Neural cell (in vitro differentiated cells): ENCODE data around the gene HSD3B7. TPM values are rescaled to one million over a fixed set of nuclear protein-coding genes. Genes with fewer than 3 reads are reported as not detected.

Experiments used
- H2AFZ ChIP-seq: fragments of 200-600, 300-800 bp; sonication (generic), shearing (Covaris generic); 2 replicates; pipeline ENCODE4 v1.6.0; 2014; ENCODE audit warnings: low read depth, mild to moderate bottlenecking, antibody characterized with exemption, low read length, moderate library complexity
- H3F3A ChIP-seq: fragments of 200-600 bp; shearing (Covaris generic); 2 replicates; pipeline ENCODE4 v1.6.1; 2016; ENCODE audit warnings: mild to moderate bottlenecking, moderate library complexity, mixed read lengths, antibody characterized with exemption, low read length; ENCODE audit not compliant: insufficient read depth, poor library complexity, severe bottlenecking
- H3K27ac ChIP-seq: fragments of 200-600, 300-800 bp; sonication (generic), shearing (Covaris generic); 2 replicates; pipeline ENCODE4 v1.5.1; 2014; ENCODE audit warnings: mild to moderate bottlenecking, low read length, moderate library complexity
- H3K27me3 ChIP-seq: fragments of 300-800, 200-600 bp; sonication (generic), shearing (Covaris generic); 2 replicates; pipeline ENCODE4 v1.6.0; 2014; ENCODE audit warnings: mild to moderate bottlenecking, low read depth, low read length, moderate library complexity; ENCODE audit not compliant: insufficient read depth
- H3K36me3 ChIP-seq: fragments of 300-800, 200-600 bp; sonication (generic), shearing (Covaris generic); 2 replicates; pipeline ENCODE4 v1.5.1; 2014; ENCODE audit warnings: mild to moderate bottlenecking, antibody characterized with exemption, low read length, moderate library complexity; ENCODE audit not compliant: insufficient read depth
- H3K4me2 ChIP-seq: fragments of 300-800, 200-600 bp; sonication (generic), shearing (Covaris generic); 2 replicates; pipeline ENCODE4 v1.6.0; 2014; ENCODE audit warnings: mild to moderate bottlenecking, low read length
- H3K4me3 ChIP-seq: fragments of 300-800, 200-600 bp; sonication (generic), shearing (Covaris generic); 2 replicates; pipeline ENCODE4 v1.5.1; 2014; ENCODE audit warnings: mild to moderate bottlenecking, low read length, moderate library complexity
- H3K79me2 ChIP-seq: fragments of 200-600 bp; shearing (Covaris generic); replicated peaks from 2 replicates; pipeline ENCODE4 v1.6.0; 2014; ENCODE audit warnings: mild to moderate bottlenecking, low read length, moderate library complexity; ENCODE audit not compliant: insufficient read depth
- H3K9ac ChIP-seq: fragments of 300-800, 200-600 bp; sonication (generic), shearing (Covaris generic); 2 replicates; pipeline ENCODE4 v1.6.1; 2016; ENCODE audit warnings: mild to moderate bottlenecking, low read length, mixed read lengths
- H3K9me2 ChIP-seq: fragments of 200-600 bp; shearing (Covaris generic); 2 replicates; pipeline ENCODE4 v1.6.1; 2016; ENCODE audit warnings: mild to moderate bottlenecking, low read length, mixed read lengths; ENCODE audit not compliant: insufficient read depth
- H3K9me3 ChIP-seq: fragments of 200-600, 300-800 bp; sonication (generic), shearing (Covaris generic); 2 replicates; pipeline ENCODE4 v1.6.1; 2016; ENCODE audit warnings: mild to moderate bottlenecking, mixed run types, low read length, moderate library complexity, mixed read lengths
- H4K20me1 ChIP-seq: fragments of 200-600 bp; shearing (Covaris generic); 2 replicates; pipeline ENCODE4 v1.6.1; 2016; ENCODE audit warnings: mild to moderate bottlenecking, mixed run types; ENCODE audit not compliant: insufficient read depth
- EP300 ChIP-seq: fragments of 450-650 bp; conservative IDR thresholded peaks from 2 replicates; pipeline ENCODE4 v1.6.1; 2014; ENCODE audit warnings: antibody characterized with exemption, mild to moderate bottlenecking, moderate library complexity; ENCODE audit not compliant: poor library complexity, severe bottlenecking
- EZH2 ChIP-seq: fragments of 200-600, 300-800 bp; shearing (Covaris generic), sonication (generic); IDR thresholded peaks from 2 replicates; pipeline ENCODE4 v1.6.1; 2014; ENCODE audit warnings: antibody characterized with exemption, low read length, borderline replicate concordance, mild to moderate bottlenecking; ENCODE audit not compliant: insufficient read depth, poor library complexity, severe bottlenecking
- MXI1 ChIP-seq: fragments of 450-650 bp; conservative IDR thresholded peaks from 2 replicates; pipeline ENCODE4 v1.6.1; 2014; ENCODE audit warnings: antibody characterized with exemption, mild to moderate bottlenecking; ENCODE audit not compliant: poor library complexity, severe bottlenecking
- POLR2AphosphoS5 ChIP-seq: IDR thresholded peaks from 2 replicates; pipeline ENCODE4 v1.6.1; 2012
- RAD21 ChIP-seq: fragments of 450-650 bp; conservative IDR thresholded peaks from 2 replicates; pipeline ENCODE4 v1.6.1; 2014; ENCODE audit warnings: antibody characterized with exemption, mild to moderate bottlenecking, moderate library complexity
- SMC3 ChIP-seq: fragments of 450-650 bp; conservative IDR thresholded peaks from 2 replicates; pipeline ENCODE4 v1.6.1; 2014; ENCODE audit warnings: antibody characterized with exemption, mild to moderate bottlenecking, moderate library complexity; ENCODE audit not compliant: poor library complexity
- TAF1 ChIP-seq: IDR thresholded peaks from 2 replicates; pipeline ENCODE4 v1.6.1; 2012; ENCODE audit warnings: low read depth
- polyA plus RNA-seq: library from polyadenylated mRNA; depleted of rRNA; stranded (reverse); fragments of >200 nt; gene quantifications from 2 replicates; pipeline ENCODE4 v1.2.3, GENCODE V29; 2014
- TF ChIP-seq, protein P1 (sequence below): fragments of 450-650 bp; IDR thresholded peaks from 2 replicates; pipeline ENCODE4 v1.5.1; 2014; ENCODE audit warnings: antibody characterized with exemption, mild to moderate bottlenecking, moderate library complexity; ENCODE audit not compliant: poor library complexity, severe bottlenecking
- TF ChIP-seq, protein P2 (sequence below): IDR thresholded peaks from 2 replicates; pipeline ENCODE4 v1.6.1; 2012; ENCODE audit warnings: borderline replicate concordance

HSD3B7 gene
- polyA plus RNA-seq, 1 donor from 2014 or later: 3.4 TPM

DNA sequence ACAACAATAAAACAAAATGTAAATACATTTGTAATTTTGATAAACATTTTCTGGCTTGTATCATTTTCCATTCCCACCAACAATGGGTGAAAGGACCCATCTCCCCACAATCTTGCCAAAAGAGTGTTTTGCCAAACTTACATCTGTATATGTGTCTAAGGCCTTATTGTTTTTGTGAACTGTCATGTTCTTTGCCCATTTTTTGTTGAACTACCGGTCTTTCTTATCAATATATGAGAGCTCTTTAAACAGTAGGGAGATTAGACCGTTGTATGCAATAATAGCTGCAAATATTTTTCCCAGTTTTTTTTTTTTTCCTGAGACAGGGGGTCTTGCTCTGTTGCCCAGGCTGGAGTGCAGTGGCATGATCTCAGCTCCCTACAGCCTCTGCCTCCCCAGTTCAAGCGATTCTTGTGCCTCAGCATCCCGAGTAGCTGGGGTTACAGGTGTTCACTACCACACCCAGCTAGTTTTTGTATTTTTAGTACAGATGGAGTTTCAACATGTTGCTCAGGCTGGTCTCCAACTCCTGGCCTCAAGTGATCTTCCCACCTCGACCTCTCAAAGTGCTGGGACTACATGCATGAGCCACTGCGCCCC, 38.7 kb downstream of the HSD3B7 start:
- TF ChIP-seq, protein P1, sequence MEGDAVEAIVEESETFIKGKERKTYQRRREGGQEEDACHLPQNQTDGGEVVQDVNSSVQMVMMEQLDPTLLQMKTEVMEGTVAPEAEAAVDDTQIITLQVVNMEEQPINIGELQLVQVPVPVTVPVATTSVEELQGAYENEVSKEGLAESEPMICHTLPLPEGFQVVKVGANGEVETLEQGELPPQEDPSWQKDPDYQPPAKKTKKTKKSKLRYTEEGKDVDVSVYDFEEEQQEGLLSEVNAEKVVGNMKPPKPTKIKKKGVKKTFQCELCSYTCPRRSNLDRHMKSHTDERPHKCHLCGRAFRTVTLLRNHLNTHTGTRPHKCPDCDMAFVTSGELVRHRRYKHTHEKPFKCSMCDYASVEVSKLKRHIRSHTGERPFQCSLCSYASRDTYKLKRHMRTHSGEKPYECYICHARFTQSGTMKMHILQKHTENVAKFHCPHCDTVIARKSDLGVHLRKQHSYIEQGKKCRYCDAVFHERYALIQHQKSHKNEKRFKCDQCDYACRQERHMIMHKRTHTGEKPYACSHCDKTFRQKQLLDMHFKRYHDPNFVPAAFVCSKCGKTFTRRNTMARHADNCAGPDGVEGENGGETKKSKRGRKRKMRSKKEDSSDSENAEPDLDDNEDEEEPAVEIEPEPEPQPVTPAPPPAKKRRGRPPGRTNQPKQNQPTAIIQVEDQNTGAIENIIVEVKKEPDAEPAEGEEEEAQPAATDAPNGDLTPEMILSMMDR: no peak
- TF ChIP-seq EP300: no peak
- Histone ChIP-seq H3K9me3 (no peaks in the 10 kb centered on the region), H3F3A (no peaks in the 10 kb centered on the region), H3K27me3 (no peaks in the 10 kb centered on the region), H2AFZ (no peak overlapping the region), H3K9ac (no peak overlapping the region), H3K4me3 (no peak overlapping the region), H3K9me2 (no peaks in the 10 kb centered on the region), H3K79me2 (no peaks in the 10 kb centered on the region), H4K20me1 (no peaks in the 10 kb centered on the region), H3K27ac (no peak overlapping the region), H3K36me3 (no peaks in the 10 kb centered on the region), H3K4me2 (no peak overlapping the region)

DNA sequence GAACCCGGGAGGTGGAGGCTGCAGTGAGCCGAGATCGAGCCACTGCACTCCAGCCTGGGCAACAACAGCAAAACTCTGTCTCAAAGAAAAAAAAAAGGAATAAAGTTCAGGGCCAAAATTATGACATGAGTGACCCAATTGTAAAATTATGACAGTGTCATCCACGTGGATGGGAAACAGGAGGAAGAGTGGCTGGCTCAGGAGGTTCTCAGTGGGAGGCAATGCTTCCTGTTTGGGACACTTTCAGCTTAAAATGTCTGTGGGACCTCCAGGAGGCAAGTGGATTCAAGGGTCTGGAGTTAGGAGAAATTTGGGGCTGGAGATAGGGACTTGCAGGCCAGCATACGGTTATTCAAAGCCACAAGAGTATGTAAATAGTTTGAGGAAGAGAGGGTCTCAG, 40.3 kb downstream of the HSD3B7 start:
- Histone ChIP-seq H3K4me2 (no peak overlapping the region), H3K9me2 (no peaks in the 10 kb centered on the region), H3K9ac (no peak overlapping the region), H4K20me1 (no peaks in the 10 kb centered on the region), H3K4me3 (no peak overlapping the region), H3K79me2 (no peaks in the 10 kb centered on the region), H3K27ac (no peak overlapping the region), H3K9me3 (no peaks in the 10 kb centered on the region), H3F3A (no peaks in the 10 kb centered on the region), H3K36me3 (no peaks in the 10 kb centered on the region), H3K27me3 (no peaks in the 10 kb centered on the region), H2AFZ (no peak overlapping the region)
- TF ChIP-seq TAF1: no peak
- no peak for TF ChIP-seq RAD21
- no peak for TF ChIP-seq MXI1
- no peak for TF ChIP-seq EP300

DNA sequence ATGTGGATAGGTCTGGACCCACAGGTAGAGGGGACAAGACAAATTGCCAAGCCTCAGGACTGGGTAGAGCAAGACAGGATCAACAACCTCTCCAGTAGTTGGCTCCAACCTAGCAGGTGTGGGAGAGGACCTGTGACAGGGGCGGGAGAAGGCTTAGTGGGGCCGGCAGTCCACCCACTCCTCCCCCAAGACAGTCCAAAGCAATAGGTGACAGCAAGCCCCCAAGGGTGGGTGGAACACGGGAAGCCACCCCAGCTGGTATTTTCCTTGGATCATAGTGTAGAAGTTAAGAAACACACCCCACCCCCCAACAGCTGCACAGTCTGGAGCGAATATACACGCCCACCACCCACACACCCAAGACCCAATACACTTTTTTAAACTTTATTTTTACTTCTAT, 44.3 kb downstream of the HSD3B7 start:
- H3K9me2 ChIP-seq: no peaks in the 10 kb centered on the region
- no peaks in the 10 kb centered on the region for H3K36me3 ChIP-seq
- H3F3A ChIP-seq: no peaks in the 10 kb centered on the region
- no peak overlapping the region for H2AFZ ChIP-seq
- H3K27ac ChIP-seq: no peak overlapping the region
- H3K4me3 ChIP-seq: no peak overlapping the region
- no peak overlapping the region for H3K9ac ChIP-seq
- no peaks in the 10 kb centered on the region for H4K20me1 ChIP-seq
- no peaks in the 10 kb centered on the region for H3K9me3 ChIP-seq
- TF ChIP-seq SMC3: no peak
- no peak for TF ChIP-seq EP300
- TF ChIP-seq MXI1: no peak
- TF ChIP-seq, protein P1: no peak
- no peak for TF ChIP-seq TAF1
- no peak for TF ChIP-seq RAD21
- TF ChIP-seq, protein P2, sequence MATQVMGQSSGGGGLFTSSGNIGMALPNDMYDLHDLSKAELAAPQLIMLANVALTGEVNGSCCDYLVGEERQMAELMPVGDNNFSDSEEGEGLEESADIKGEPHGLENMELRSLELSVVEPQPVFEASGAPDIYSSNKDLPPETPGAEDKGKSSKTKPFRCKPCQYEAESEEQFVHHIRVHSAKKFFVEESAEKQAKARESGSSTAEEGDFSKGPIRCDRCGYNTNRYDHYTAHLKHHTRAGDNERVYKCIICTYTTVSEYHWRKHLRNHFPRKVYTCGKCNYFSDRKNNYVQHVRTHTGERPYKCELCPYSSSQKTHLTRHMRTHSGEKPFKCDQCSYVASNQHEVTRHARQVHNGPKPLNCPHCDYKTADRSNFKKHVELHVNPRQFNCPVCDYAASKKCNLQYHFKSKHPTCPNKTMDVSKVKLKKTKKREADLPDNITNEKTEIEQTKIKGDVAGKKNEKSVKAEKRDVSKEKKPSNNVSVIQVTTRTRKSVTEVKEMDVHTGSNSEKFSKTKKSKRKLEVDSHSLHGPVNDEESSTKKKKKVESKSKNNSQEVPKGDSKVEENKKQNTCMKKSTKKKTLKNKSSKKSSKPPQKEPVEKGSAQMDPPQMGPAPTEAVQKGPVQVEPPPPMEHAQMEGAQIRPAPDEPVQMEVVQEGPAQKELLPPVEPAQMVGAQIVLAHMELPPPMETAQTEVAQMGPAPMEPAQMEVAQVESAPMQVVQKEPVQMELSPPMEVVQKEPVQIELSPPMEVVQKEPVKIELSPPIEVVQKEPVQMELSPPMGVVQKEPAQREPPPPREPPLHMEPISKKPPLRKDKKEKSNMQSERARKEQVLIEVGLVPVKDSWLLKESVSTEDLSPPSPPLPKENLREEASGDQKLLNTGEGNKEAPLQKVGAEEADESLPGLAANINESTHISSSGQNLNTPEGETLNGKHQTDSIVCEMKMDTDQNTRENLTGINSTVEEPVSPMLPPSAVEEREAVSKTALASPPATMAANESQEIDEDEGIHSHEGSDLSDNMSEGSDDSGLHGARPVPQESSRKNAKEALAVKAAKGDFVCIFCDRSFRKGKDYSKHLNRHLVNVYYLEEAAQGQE: no peak
- no peak for TF ChIP-seq POLR2AphosphoS5
- no peak for TF ChIP-seq EZH2
- H3K79me2 ChIP-seq: no peaks in the 10 kb centered on the region
- H3K4me2 ChIP-seq: no peak overlapping the region
- H3K27me3 ChIP-seq: no peaks in the 10 kb centered on the region
